Activated T-helper 1 cell treated with anti-CD3 and anti-CD28 coated beads, Interleukin-12 subunit alpha, Interleukin-12 subunit beta, Interleukin-2, Interleukin-4 antibody, amounts not matched to agents 30 ng/mL and 10 ng/mL and 1 ng/mL, durations not matched to agents 14 hours and 24 hours and 36 hours (primary cell): Measurements from ENCODE around the gene LPCAT4. TPM values are rescaled to one million over a fixed set of nuclear protein-coding genes. Genes with fewer than 3 reads are reported as not detected.
A peak's percentile ranks its signal among the peaks of the same experiment; 100 is the strongest.
"Not testable (repeated sequence)": the region's sequence is repeated elsewhere in the genome, so short reads cannot be mapped to it uniquely, and the experiment has no call there.

Experiments
- DNase-seq: peaks from one replicate; pipeline ENCODE4 v3.0.0; 2021; ENCODE audit warnings: low spot score
- H3K27ac Mint-ChIP-seq: one replicate; pipeline ENCODE4 v1.8.0; 2021; ENCODE audit warnings: mild to moderate bottlenecking, mixed read lengths
- H3K27me3 Mint-ChIP-seq: one replicate; pipeline ENCODE4 v1.8.0; 2022; ENCODE audit warnings: mild to moderate bottlenecking, moderate library complexity, mixed read lengths; ENCODE audit not compliant: insufficient read depth
- H3K36me3 Mint-ChIP-seq: one replicate; pipeline ENCODE4 v1.8.0; 2021; ENCODE audit warnings: low read depth, mixed read lengths
- H3K4me1 Mint-ChIP-seq: one replicate; pipeline ENCODE4 v1.8.0; 2021; ENCODE audit warnings: low read depth, mixed read lengths
- H3K4me3 Mint-ChIP-seq: one replicate; pipeline ENCODE4 v1.8.0; 2021; ENCODE audit warnings: mild to moderate bottlenecking, moderate library complexity, mixed read lengths
- H3K9me3 Mint-ChIP-seq: one replicate; pipeline ENCODE4 v1.8.0; 2021; ENCODE audit warnings: mixed read lengths
- intact Hi-C: fragments of 100-400 bp; cut with micrococcal nuclease; formaldehyde crosslinking; loops from one replicate; pipeline ENCODE4 v1.15.1; 2024
- total RNA-seq: library from RNA; stranded (reverse); gene quantifications from 2 replicates; pipeline ENCODE4 v1.2.3, GENCODE V29; 2022

Gene LPCAT4
- 78.0 and 80.8 TPM in 2 replicates for total RNA-seq

GRCh38 chr15:34367101-34368081 is at the start of gene LPCAT4:
Gene LPCAT4, minus strand, starts transcription at chr15:34367196. Its CDS starts 96 bp downstream, at chr15:34367100.
- intact Hi-C loops = loop anchor here (1.0 to 10.0 kb wide), 10 partner anchors 24 to 303 kb away; partner anchors contain the start of genes EMC7, GOLGA8A, GOLGA8B and KATNBL1
- no peaks in the 10 kb centered on the region for H3K27me3 Mint-ChIP-seq
- peaks cover 9% of the 10 kb centered on the region for H3K36me3 Mint-ChIP-seq
- H3K9me3 Mint-ChIP-seq = no peaks in the 10 kb centered on the region
- peak within 1 kb of the TSS; percentile 97 for H3K27ac Mint-ChIP-seq
- peak within 1 kb of the TSS; percentile 98 for H3K4me3 Mint-ChIP-seq
- peaks cover 39% of the 10 kb centered on the region for H3K4me1 Mint-ChIP-seq
- DNase-seq = peak; percentile 88

- H3K4me3 Mint-ChIP-seq, H3K36me3 Mint-ChIP-seq, H3K4me1 Mint-ChIP-seq, DNase-seq, H3K27ac Mint-ChIP-seq, H3K9me3 Mint-ChIP-seq, intact Hi-C loops, H3K27me3 Mint-ChIP-seq: not testable (repeated sequence)
Observed at GRCh38 chr15:34409511-34409910, 42.5 kb upstream of the LPCAT4 start.

- H3K4me3 Mint-ChIP-seq, H3K27me3 Mint-ChIP-seq, intact Hi-C loops, DNase-seq, H3K27ac Mint-ChIP-seq, H3K36me3 Mint-ChIP-seq, H3K9me3 Mint-ChIP-seq, H3K4me1 Mint-ChIP-seq: not testable (repeated sequence)
Observed at GRCh38 chr15:34408973-34409372, 42.0 kb upstream of the LPCAT4 start.

- H3K27me3 Mint-ChIP-seq, H3K9me3 Mint-ChIP-seq, H3K4me1 Mint-ChIP-seq, H3K36me3 Mint-ChIP-seq, DNase-seq, H3K4me3 Mint-ChIP-seq, H3K27ac Mint-ChIP-seq, intact Hi-C loops: not testable (repeated sequence)
Observed at GRCh38 chr15:34403899-34404298, 36.9 kb upstream of the LPCAT4 start.

- DNase-seq, intact Hi-C loops, H3K27me3 Mint-ChIP-seq, H3K9me3 Mint-ChIP-seq, H3K36me3 Mint-ChIP-seq, H3K4me3 Mint-ChIP-seq, H3K4me1 Mint-ChIP-seq, H3K27ac Mint-ChIP-seq: not testable (repeated sequence)
Observed at GRCh38 chr15:34403160-34403598, 36.2 kb upstream of the LPCAT4 start.

GRCh38 chr15:34397637-34398259 is 30.8 kb upstream of the LPCAT4 start:
- H3K27me3 Mint-ChIP-seq, H3K9me3 Mint-ChIP-seq, H3K27ac Mint-ChIP-seq, H3K4me1 Mint-ChIP-seq, H3K4me3 Mint-ChIP-seq, intact Hi-C loops, H3K36me3 Mint-ChIP-seq, DNase-seq: not testable (repeated sequence)

GRCh38 chr15:34392981-34393380 is 26.0 kb upstream of the LPCAT4 start:
- H3K36me3 Mint-ChIP-seq, H3K27me3 Mint-ChIP-seq, H3K27ac Mint-ChIP-seq, intact Hi-C loops, H3K4me1 Mint-ChIP-seq, DNase-seq, H3K9me3 Mint-ChIP-seq, H3K4me3 Mint-ChIP-seq: not testable (repeated sequence)

GRCh38 chr15:34389594-34390086 is 22.6 kb upstream of the LPCAT4 start:
- H3K36me3 Mint-ChIP-seq, H3K27ac Mint-ChIP-seq, H3K9me3 Mint-ChIP-seq, DNase-seq, intact Hi-C loops, H3K4me3 Mint-ChIP-seq, H3K4me1 Mint-ChIP-seq, H3K27me3 Mint-ChIP-seq: not testable (repeated sequence)

- DNase-seq, H3K4me1 Mint-ChIP-seq, intact Hi-C loops, H3K27ac Mint-ChIP-seq, H3K4me3 Mint-ChIP-seq, H3K9me3 Mint-ChIP-seq, H3K27me3 Mint-ChIP-seq: not testable (repeated sequence)
- peaks cover 10% of the 10 kb centered on the region for H3K36me3 Mint-ChIP-seq
Observed at GRCh38 chr15:34381829-34382521, 15.0 kb upstream of the LPCAT4 start.

GRCh38 chr15:34380491-34380890 is 13.5 kb upstream of the LPCAT4 start:
- H3K36me3 Mint-ChIP-seq = peaks cover 10% of the 10 kb centered on the region
- H3K27me3 Mint-ChIP-seq, H3K27ac Mint-ChIP-seq, H3K4me3 Mint-ChIP-seq, intact Hi-C loops, DNase-seq, H3K9me3 Mint-ChIP-seq, H3K4me1 Mint-ChIP-seq: not testable (repeated sequence)

- Mint-ChIP-seq H3K9me3 (no peaks in the 10 kb centered on the region), H3K4me3 (no peak overlapping the region), H3K36me3 (peaks cover 10% of the 10 kb centered on the region), H3K4me1 (no peaks in the 10 kb centered on the region), H3K27ac (no peak overlapping the region), H3K27me3 (no peaks in the 10 kb centered on the region)
- no peak for DNase-seq
- intact Hi-C loops = no loop called here
Observed at GRCh38 chr15:34376856-34377255, 9.9 kb upstream of the LPCAT4 start.

GRCh38 chr15:34375541-34375940 is 8.5 kb upstream of the LPCAT4 start:
- H3K9me3 Mint-ChIP-seq, H3K4me1 Mint-ChIP-seq, intact Hi-C loops, H3K4me3 Mint-ChIP-seq, DNase-seq, H3K27me3 Mint-ChIP-seq, H3K27ac Mint-ChIP-seq: not testable (repeated sequence)
- peaks cover 10% of the 10 kb centered on the region for H3K36me3 Mint-ChIP-seq
